Measurements from ENCODE around the gene KCNA1.

DNA sequence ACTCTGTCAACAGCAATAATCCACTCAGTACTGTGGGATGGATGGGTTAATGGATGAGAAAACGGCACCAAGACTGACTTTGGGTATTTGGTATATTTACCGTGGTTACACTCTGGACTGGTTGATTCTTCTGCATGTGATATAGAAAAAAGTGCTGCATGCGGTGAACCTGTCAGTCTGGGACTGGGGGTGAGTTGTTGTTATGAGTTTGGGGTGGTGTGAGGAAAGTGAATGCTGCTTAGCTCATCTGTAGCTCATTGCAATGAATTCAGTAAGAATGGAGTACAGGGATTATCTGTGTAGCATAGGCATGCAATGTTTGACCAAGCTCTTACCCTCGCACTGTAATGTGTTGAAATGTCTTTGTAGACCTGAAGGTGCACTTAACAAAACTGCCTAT lies 6.0 kb downstream of the KCNA1 start:
- TF ChIP-seq, protein P1, sequence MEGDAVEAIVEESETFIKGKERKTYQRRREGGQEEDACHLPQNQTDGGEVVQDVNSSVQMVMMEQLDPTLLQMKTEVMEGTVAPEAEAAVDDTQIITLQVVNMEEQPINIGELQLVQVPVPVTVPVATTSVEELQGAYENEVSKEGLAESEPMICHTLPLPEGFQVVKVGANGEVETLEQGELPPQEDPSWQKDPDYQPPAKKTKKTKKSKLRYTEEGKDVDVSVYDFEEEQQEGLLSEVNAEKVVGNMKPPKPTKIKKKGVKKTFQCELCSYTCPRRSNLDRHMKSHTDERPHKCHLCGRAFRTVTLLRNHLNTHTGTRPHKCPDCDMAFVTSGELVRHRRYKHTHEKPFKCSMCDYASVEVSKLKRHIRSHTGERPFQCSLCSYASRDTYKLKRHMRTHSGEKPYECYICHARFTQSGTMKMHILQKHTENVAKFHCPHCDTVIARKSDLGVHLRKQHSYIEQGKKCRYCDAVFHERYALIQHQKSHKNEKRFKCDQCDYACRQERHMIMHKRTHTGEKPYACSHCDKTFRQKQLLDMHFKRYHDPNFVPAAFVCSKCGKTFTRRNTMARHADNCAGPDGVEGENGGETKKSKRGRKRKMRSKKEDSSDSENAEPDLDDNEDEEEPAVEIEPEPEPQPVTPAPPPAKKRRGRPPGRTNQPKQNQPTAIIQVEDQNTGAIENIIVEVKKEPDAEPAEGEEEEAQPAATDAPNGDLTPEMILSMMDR (IDR thresholded peaks at IDR 0.05; ENCODE audit: low read depth, low read length), result no peak
- no peak for TF ChIP-seq POLR2A (IDR thresholded peaks at IDR 0.05; ENCODE audit: extremely low read depth, insufficient read length)
- TF ChIP-seq, protein P2, sequence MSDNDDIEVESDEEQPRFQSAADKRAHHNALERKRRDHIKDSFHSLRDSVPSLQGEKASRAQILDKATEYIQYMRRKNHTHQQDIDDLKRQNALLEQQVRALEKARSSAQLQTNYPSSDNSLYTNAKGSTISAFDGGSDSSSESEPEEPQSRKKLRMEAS (IDR thresholded peaks at IDR 0.05; ENCODE audit: low read depth, low read length), result no peak
